HT-29 (cell line): ENCODE results near the gene ZCCHC24. TPM values are rescaled to one million over a fixed set of nuclear protein-coding genes. Genes with fewer than 3 reads are reported as not detected.
"Not testable (repeated sequence)": the region's sequence is repeated elsewhere in the genome, so short reads cannot be mapped to it uniquely, and the experiment has no call there.

ENCODE experiments used
- DNase-seq: peaks from one replicate; pipeline ENCODE4 v3.0.0-alpha.2; 2015; ENCODE audit warnings: low spot score
- total RNA-seq: library from RNA; depleted of rRNA; stranded (reverse); fragments of >200 nt; shearing (Covaris generic); gene quantifications from 2 replicates; pipeline ENCODE4 v1.2.3, GENCODE V29; 2014

The ZCCHC24 gene
- total RNA-seq, 1 experiment from 2014 or later = not detected

DNA sequence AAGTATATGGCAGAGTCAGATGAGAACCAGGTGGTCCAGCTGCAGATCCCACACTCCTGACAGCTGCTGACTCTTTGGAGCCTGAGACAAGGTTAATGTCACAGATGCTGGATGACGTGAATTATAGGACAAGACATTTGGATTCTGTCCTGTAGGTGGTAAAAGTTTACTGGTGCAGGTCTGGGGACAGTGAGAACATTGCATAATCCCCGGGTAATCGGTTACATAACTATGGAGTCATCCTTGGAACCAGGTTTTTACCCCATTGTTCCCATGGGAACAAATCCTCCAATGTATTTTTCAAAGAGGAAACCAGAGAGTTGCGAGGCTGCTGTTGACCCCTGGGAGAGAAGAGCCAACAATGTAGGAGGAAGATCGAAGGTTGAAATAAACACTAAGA is 27.5 kb upstream of the ZCCHC24 start:
- DNase-seq = no peak

- DNase-seq = no peak
Measured at GRCh38 chr10:79472449-79472848, 27.0 kb upstream of the ZCCHC24 start.

GRCh38 chr10:79471776-79472175 is 26.4 kb upstream of the ZCCHC24 start:
- no peak for DNase-seq

DNA sequence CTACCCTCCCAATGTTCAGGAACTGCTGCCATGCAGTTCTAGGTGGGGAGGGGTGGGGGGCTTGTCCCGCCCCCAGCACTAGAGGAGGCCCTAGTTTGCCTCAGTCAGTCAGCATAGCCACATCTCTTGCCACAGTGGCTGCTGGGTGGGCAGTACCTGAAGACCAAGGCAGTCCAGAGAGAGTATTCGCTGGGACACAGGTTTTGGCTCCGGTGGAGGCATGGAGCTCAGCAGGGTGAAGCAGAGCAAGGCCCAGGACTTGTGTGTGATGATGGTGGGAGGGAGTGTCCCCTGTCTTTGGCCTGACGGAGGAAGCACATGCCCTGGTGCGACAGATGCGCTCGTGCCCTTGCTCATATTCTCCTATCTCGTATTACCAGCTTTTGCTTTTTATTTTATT is 24.7 kb upstream of the ZCCHC24 start:
- no peak for DNase-seq

- DNase-seq = no peak
Measured at GRCh38 chr10:79468841-79469585, 23.6 kb upstream of the ZCCHC24 start.

GRCh38 chr10:79468015-79468560 is 22.7 kb upstream of the ZCCHC24 start:
- no peak for DNase-seq

DNA sequence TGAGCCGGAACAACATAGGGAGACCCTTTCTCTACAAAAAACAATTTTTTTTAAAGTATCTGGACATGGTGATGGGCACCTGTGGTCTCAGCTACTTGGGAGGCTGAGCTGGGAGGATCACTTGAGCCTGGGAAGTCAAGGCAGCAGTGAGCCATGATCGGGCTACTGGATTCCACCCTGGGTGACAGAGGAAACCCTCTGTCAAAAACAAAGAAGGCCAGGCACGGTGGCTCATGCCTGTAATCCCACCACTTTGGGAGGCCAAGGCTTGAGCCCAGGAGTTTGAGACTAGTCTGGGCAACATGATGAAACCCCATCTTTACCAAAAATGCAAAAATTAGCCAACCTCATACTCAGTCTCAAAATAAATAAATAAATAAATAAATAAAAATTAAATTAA is 19.9 kb upstream of the ZCCHC24 start:
- DNase-seq = no peak

DNA sequence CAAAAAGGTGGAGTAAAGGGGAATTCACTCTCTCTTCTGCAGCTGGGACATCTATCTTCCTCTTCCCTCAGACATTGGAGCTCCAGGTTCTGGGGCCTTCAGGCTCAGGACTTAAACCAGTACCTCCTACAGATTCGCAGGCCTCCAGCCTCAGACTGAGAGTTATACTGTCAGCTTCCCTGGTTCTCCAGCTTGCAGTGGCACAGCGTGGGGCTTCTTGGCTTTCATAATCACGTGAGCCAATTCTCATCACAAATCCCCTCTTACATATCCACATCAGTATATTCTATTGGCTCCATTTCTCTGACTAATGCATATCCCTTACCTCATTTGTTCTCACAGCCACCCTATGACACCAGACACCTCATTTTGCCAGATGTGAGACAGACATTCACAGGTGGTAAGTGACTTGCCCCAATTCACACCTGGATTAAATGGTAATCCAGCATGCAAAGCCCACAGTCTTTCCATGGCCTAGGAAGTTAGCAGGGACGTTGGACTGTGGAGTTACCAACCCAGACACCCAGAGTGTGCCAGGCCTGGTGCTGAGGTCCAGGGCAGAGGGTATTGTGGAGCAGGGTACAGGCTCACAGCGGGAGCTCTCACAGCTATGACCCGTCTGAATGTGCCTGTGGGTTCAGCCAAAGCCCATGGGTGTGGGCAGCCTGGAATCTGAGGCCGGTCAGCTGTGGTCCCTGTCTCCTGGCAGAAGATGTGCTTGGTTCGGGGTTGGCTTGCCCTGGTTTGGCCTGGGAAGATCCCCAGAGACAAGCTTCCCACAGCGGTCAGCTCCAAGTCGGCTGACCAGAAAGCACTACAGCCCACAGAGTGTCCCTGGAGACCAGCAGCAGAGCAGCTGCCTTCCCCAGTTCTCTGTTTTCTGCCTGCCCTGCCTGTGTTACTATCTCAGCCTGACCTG is 18.4 kb upstream of the ZCCHC24 start:
- no peak for DNase-seq

DNA sequence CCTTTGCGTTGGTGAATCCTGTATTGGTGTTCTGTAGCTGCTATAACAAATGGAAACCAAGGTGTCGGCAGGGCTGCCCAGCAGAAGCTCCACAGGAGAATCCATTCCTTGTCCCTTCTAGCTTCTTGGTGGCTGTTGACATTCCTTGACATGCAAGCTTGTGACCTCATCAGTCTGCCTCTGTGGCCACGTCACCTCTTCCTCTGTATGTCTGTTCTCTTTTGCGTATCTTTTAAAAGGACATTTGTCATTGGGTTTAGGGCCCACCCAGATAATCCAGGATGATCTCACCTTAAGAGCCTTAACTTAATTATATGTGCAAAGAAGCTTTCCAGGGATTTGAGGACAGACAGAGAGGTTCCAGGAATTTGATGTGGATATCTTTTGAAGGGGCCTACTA is 15.3 kb upstream of the ZCCHC24 start:
- no peak for DNase-seq

DNA sequence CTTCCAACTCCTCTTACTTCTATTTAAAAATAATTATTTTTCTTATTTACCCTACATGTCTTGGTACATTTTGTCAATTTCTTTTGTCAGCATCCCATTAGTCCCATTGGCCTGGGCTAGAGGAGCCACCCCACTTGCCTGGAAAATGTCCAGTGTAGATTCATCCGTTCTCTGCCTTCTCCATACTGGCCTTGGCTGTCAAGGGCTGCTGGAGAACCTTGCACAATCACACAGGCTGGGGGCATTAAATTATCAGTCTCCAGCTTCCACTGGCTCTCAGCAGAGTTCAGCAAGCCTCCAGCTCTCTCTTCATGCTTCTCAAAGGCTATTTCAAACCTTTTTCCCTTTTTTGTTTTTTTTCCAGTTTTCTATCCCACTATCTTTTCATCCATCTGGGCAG is 13.8 kb upstream of the ZCCHC24 start:
- DNase-seq = no peak

DNA sequence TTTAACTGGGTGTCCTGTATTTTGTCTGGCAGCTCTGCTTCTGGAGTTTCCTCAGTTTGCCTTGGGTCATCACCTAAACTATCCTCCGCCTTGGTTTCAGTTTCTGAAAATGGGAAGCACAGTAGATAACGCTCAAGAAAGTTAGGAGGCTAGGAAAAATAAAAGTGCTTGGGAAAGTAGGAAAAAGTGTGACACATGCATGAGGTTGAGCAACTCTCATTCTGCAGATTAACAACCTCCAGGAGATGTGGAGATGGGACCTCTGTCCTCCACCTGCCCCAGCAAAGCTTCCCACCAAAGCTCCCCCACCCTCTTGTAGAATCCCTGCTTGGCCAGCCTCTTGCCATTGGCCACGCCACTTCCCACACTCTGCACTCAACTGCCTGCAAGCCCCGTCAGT is 13.1 kb upstream of the ZCCHC24 start:
- DNase-seq = no peak

GRCh38 chr10:79457256-79457785 is 11.9 kb upstream of the ZCCHC24 start:
- no peak for DNase-seq

DNA sequence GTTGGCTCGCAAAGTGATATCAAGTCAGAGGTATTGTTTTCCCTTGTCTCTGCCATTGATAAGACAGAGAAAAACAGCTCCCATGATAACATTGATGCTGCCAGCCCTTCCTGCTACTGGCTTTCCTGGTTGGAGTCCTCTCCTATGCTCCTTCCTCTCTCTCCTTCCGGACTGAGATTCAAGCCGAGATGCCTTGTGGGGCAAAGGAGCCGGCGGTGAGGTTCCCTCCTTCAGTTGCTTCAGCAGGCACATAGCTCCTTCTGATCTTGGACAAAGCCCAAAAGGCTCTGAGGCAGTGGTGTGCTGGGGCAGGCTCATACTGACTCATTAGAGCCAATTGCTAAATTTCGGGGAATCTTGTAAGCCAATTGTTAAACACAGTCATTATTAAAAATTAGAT is 8.8 kb upstream of the ZCCHC24 start:
- no peak for DNase-seq

GRCh38 chr10:79453392-79453791 is 8.0 kb upstream of the ZCCHC24 start:
- no peak for DNase-seq

DNA sequence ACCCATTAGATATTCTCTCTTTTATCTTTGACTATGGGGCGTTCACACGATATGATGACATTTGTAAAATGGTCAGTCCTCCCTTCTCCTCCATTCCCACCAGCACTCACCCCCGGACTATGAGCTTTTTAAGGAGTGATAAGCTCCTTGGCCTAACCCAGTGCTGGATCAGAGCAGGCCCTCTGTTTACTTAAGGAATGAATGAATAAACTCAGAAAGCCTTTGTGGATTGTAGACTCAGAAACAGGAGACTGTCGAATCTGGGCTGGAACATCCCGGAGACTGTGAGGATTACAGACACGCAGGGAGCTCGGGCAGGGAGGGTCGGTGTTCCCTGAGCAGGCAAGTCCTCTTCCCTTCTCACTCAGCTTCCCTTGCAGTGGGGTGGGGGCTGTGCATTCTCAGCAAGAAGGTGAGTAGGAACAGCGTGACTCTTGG is 6.8 kb upstream of the ZCCHC24 start:
- no peak for DNase-seq

GRCh38 chr10:79451046-79451699 is 5.7 kb upstream of the ZCCHC24 start:
- DNase-seq = no peak

GRCh38 chr10:79449181-79450146 is 4.0 kb upstream of the ZCCHC24 start:
- DNase-seq = no peak

- no peak for DNase-seq
Measured at GRCh38 chr10:79448732-79449049, 3.3 kb upstream of the ZCCHC24 start.

- DNase-seq = no peak
Measured at GRCh38 chr10:79447911-79448731, 2.7 kb upstream of the ZCCHC24 start.

DNA sequence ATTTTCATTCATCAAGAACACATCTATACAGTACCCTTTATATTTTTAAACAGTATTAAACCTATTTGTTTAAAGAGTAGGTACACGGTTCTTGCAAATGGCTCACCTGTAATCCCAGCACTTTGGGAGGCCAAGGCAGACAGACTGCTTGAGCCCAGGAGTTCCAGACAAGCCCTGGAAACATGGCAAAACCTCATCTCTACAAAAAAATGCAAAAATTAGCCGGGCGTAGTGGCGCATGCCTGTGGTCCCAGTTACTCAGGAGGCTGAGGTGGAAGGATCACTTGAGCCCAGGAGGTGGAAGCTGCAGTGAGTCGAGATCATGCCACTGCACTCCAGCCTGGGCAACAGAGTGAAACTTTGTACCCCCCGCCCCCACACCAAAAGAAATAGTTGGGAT is 1.8 kb upstream of the ZCCHC24 start:
- DNase-seq = not testable (repeated sequence)
